ENCODE measurements around the gene INAVA.

The INAVA gene

GRCh38 chr1:200892958-200893357 lies 1.7 kb upstream of the INAVA start:
- DNase-seq (ENCODE audit: extremely low read depth, low read depth), result no peak
- TF ChIP-seq, protein P1, sequence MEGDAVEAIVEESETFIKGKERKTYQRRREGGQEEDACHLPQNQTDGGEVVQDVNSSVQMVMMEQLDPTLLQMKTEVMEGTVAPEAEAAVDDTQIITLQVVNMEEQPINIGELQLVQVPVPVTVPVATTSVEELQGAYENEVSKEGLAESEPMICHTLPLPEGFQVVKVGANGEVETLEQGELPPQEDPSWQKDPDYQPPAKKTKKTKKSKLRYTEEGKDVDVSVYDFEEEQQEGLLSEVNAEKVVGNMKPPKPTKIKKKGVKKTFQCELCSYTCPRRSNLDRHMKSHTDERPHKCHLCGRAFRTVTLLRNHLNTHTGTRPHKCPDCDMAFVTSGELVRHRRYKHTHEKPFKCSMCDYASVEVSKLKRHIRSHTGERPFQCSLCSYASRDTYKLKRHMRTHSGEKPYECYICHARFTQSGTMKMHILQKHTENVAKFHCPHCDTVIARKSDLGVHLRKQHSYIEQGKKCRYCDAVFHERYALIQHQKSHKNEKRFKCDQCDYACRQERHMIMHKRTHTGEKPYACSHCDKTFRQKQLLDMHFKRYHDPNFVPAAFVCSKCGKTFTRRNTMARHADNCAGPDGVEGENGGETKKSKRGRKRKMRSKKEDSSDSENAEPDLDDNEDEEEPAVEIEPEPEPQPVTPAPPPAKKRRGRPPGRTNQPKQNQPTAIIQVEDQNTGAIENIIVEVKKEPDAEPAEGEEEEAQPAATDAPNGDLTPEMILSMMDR (IDR thresholded peaks at IDR 0.05; ENCODE audit: low read depth, low read length), result no peak

- DNase-seq (ENCODE audit: extremely low read depth, low read depth), result no peak
- TF ChIP-seq, protein P1 (IDR thresholded peaks at IDR 0.05; ENCODE audit: low read depth, low read length), result no peak
Observed at GRCh38 chr1:200893411-200893901, 1.2 kb upstream of the INAVA start.

GRCh38 chr1:200895443-200895789 lies 716 bp downstream of the INAVA start:
- DNase-seq (ENCODE audit: extremely low read depth, low read depth), result no peak
- TF ChIP-seq, protein P1 (IDR thresholded peaks at IDR 0.05; ENCODE audit: low read depth, low read length), result no peak

DNA sequence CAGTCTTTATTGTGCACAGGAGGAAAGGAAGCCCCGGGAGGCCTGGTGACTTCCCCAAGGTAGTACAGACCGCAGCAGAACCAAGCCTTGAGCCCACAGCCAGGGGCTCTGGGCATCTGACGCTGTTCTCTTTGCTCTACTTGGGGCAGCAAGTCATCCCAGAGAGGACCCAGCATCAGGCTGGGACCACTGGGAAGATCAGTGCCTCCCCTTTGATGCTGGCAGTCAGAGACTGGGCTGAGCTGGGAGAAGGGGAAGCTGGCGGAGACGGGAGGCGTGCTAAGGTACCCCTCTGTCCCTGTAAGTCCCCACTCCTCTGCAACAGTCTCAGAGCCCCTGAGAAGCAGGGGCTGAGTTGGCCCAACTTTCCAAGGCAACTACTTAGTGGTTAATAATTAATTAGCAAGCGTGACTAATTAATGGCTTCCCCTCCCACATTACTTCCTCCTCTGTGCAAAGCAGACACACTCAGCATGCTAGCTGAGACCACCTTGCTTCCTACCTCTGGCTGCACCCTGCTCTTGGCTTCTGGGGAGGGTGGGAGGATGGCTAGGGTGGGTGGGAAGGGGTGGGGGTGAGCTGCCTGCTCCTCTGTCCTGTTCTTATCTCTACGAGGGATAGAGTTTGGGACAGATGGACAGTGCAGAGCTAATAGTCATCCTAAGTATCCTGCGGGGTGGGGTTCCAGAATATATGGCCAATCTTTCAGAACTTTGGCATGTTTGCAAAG lies 1.3 kb downstream of the INAVA start:
- TF ChIP-seq, protein P1 (IDR thresholded peaks at IDR 0.05; ENCODE audit: low read depth, low read length), result no peak
- DNase-seq (ENCODE audit: extremely low read depth, low read depth), result no peak

DNA sequence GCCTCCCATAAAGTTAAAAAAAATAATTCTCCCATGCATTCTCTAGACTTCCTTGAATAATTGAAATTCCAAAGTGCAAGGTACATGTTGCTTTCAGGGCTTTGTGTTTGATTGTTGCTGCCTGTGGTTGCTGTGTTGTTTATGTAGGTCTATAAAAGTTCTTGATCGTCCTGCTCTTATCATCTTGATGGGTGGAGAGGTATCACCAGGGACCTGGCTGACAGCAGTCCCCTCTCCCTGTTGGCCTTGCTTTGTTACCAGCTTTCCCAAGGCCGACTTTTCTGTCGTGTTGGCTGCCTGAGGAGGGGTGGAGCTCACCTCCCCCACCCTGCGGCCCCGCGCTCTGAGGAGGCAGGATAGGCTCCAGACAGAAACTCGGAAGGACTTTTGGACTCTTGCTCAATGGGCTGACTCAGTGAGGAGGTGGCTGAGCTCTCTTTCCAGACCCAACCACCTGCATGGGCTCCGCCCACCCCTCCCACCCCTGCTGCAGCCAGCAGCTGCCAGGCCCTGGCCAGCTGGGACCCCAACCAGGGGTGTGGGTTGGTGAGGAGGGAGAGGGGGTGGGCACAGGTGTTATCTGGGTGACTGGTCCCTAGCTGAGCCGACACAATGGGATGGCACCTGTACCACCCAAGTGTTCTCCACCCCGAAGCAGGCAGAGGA lies 2.0 kb downstream of the INAVA start:
- TF ChIP-seq, protein P1 (IDR thresholded peaks at IDR 0.05; ENCODE audit: low read depth, low read length), result no peak
- DNase-seq (ENCODE audit: extremely low read depth, low read depth), result no peak

DNA sequence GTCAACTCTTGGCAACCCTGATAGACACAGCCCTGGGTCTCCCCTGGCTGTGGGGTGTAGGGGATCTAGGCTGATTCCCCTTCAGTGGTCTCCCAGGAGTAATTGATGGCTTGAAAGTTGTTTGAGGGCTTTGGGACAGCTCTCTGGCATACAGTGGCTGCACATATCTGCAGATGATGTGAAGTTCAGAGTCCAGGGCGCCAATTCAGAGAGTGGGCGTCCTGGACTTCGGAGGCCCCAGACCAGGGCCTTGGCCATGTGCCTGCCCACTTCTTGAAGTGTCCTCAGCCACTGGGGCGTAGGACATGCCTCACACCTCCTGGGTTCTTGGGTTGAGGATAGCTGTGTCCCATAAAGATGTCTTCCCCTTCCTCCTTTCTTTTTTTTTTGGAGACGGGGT lies 2.6 kb downstream of the INAVA start:
- TF ChIP-seq, protein P1 (IDR thresholded peaks at IDR 0.05; ENCODE audit: low read depth, low read length), result no peak
- no peak for DNase-seq (ENCODE audit: extremely low read depth, low read depth)

- no peak for DNase-seq (ENCODE audit: extremely low read depth, low read depth)
- TF ChIP-seq, protein P1 (IDR thresholded peaks at IDR 0.05; ENCODE audit: low read depth, low read length), result no peak
Observed at GRCh38 chr1:200899015-200899386, 4.3 kb downstream of the INAVA start.
